Camera-type eye (tissue), 1 donor: ENCODE data around the gene HOOK1. TPM values are rescaled to one million over a fixed set of nuclear protein-coding genes. Genes with fewer than 3 reads are reported as not detected.

Source experiments
- total RNA-seq: library from RNA; depleted of rRNA; stranded (reverse); fragments of >200 nt; gene quantifications from one replicate; pipeline ENCODE4 v1.2.3, GENCODE V29; 2014

The HOOK1 gene
- 50.6 TPM for total RNA-seq

GRCh38 chr1:59814901-59815825 is at the start of gene HOOK1:
Gene HOOK1, plus strand, starts transcription at chr1:59814949. Its CDS starts 169 bp downstream, at chr1:59815118.

Other genes starting within 250 kb of the HOOK1 start
- 2.7 TPM for gene CYP2J2, start 111.8 kb downstream of the HOOK1 start, total RNA-seq